Kidney glomerular epithelial cell (primary cell): ENCODE data around the gene ZAR1L.

Experiments used
- DNase-seq: peaks from one replicate; lab custom pipeline; 2025; lab: John Stamatoyannopoulos, UW

ZAR1L gene

GRCh38 chr13:32255724-32256109, 59.4 kb downstream of the ZAR1L start:
- no peak for DNase-seq

GRCh38 chr13:32254916-32255723, 60.0 kb downstream of the ZAR1L start:
- no peak for DNase-seq

- DNase-seq: no peak
Observed at GRCh38 chr13:32254416-32254815, 60.7 kb downstream of the ZAR1L start.

GRCh38 chr13:32253911-32254399, 61.2 kb downstream of the ZAR1L start:
- DNase-seq: no peak
